ENCODE results near the gene EWSR1. TPM values are rescaled to one million over a fixed set of nuclear protein-coding genes. Genes with fewer than 3 reads are reported as not detected.

Gene EWSR1
- total and polyA plus RNA-seq, 8 donors, result 125 to 352 (median 335) TPM

DNA sequence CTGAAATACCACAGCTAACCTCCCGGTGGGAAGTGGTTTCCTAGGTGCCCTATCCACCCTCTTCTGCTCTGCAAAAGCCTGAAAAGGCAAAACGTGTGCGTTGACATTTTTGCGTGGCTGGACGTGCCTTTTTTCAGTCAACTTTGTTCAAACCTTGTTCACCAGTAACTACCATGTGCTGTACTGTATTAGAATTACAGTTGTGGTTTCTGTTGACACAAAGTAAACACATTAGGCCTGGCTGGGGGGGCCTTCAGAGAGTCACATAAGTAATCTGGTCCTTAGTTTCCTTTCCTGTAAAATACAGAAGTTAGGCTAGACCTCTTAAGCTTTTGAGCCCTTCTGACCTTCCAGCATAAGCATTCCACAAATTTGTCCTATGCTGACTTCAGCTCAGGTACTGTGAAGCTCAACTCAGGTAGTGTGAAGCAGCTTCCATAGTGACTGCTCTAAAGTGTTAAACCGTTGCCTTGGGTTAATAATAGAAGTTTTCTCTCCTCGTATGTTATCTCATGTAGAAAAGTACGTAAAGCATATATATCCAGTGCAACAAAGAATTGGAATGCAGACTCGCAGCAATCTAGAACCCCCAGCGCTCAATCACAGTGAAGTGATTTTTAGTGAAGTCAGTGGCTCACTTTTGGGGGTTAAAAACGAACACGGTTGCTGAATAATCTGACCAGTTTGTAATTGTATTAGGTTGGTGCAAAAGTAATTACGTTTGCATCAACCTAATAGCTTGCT, 1.8 kb downstream of the EWSR1 start:
- Histone ChIP-seq H3K36me3 (peaks cover 0 to 41% of the 10 kb centered on the region in 2 donors), H3K27me3 (no peaks in the 10 kb centered on the region), H3K9me3 (no peaks in the 10 kb centered on the region), H3K27ac (peak overlapping the region; percentile 98), H3K4me1 (peaks cover 33 to 74% of the 10 kb centered on the region in 2 donors), H3K4me3 (peak overlapping the region; percentile 77 to 99)
- no peak for TF ChIP-seq CTCF (IDR thresholded peaks at IDR 0.05)
- DNase-seq (no peak), ATAC-seq (peak; percentile 0)
- intact Hi-C loops (cut with DNase I), result no loop called here

GRCh38 chr22:29270475-29271271, 2.6 kb downstream of the EWSR1 start:
- Histone ChIP-seq H3K36me3 (peaks cover 0 to 42% of the 10 kb centered on the region in 2 donors), H3K4me3 (peak overlapping the region; percentile 77 to 99), H3K27me3 (no peaks in the 10 kb centered on the region), H3K4me1 (peaks cover 33 to 82% of the 10 kb centered on the region in 2 donors), H3K9me3 (no peaks in the 10 kb centered on the region), H3K27ac (peak overlapping the region; percentile 16 to 98)
- no peak for TF ChIP-seq CTCF (IDR thresholded peaks at IDR 0.05)
- ATAC-seq, result no peak
- DNase-seq, result no peak
- intact Hi-C loops (cut with DNase I), result no loop called here

- Histone ChIP-seq H3K27me3 (no peaks in the 10 kb centered on the region), H3K4me1 (peaks cover 33 to 76% of the 10 kb centered on the region in 2 donors), H3K27ac (no peak overlapping the region), H3K4me3 (no peak overlapping the region), H3K9me3 (no peaks in the 10 kb centered on the region), H3K36me3 (peaks cover 0 to 60% of the 10 kb centered on the region in 2 donors)
- intact Hi-C loops (cut with DNase I), result no loop called here
- no peak for ATAC-seq
- no peak for DNase-seq
- no peak for TF ChIP-seq CTCF (IDR thresholded peaks at IDR 0.05)
Measured at GRCh38 chr22:29272624-29273023, 4.6 kb downstream of the EWSR1 start.

DNA sequence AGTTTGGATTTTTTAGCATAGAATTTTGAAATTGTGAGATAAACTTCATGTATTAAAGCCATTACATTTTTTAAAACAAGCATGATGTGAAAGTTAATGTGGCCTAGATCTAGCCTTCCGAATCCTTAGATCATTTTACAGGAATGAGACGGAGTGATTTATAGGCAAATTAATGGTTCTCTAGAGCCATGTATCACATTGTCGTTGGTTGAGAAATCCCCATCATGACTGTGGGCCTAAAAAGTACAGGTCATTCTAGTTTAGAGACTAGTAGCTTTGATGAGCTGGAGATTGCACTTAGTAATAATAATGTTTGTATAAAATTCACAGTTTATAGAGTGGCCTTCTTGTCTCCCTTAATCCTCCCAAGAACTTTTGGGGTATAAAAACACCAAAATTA, 7.1 kb downstream of the EWSR1 start:
- peaks cover 0 to 85% of the 10 kb centered on the region in 2 donors for H3K36me3 ChIP-seq
- no peak overlapping the region for H3K4me3 ChIP-seq
- DNase-seq, result no peak
- no peaks in the 10 kb centered on the region for H3K27me3 ChIP-seq
- peaks cover 24 to 63% of the 10 kb centered on the region in 2 donors for H3K4me1 ChIP-seq
- no peaks in the 10 kb centered on the region for H3K9me3 ChIP-seq
- no peak for TF ChIP-seq CTCF (IDR thresholded peaks at IDR 0.05)
- no peak overlapping the region for H3K27ac ChIP-seq
- intact Hi-C loops (cut with DNase I), result no loop called here
- no peak for ATAC-seq
